GM18508 (cell line): Measurements from ENCODE around the gene SESTD1.
"Not testable (repeated sequence)": the region's sequence is repeated elsewhere in the genome, so short reads cannot be mapped to it uniquely, and the experiment has no call there.

Source experiments
- ATAC-seq: cut with Tn5 transposase; IDR thresholded peaks from one replicate; pipeline ENCODE4 v1.9.1; 2021; ENCODE audit warnings: moderate number of reproducible peaks; ENCODE audit not compliant: insufficient read depth, unreplicated experiment

Gene SESTD1

DNA sequence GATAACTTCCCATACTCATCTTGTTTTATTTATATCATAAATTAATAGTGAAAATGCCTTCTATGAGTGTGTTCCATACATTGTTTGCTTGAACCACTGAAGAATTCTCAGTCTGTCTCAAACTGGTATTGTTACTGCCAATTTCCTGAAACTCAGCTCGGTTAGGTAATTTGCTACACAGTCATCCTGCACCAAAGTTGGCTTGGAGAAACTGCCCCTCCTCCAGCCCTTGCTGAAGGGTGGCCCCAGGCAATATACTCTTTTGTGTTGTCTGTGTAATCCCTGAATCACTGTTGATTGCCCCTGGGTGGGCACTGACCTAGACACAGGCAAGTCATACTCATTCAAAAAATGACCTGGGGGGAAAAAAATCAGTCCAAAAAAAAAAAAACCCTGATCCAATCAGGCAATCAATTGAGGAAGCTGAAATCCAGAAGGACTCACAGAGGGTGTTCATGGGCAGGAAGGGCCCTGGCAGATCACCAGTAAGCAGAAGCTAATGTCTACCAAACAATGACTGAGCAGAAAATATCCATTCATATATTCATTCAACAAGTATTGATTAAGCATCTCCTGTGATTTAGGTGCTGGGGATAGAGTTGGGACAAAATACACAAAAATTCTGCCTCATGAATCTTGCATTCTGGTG is 3.8 kb upstream of the SESTD1 start:
- peak; percentile 47 for ATAC-seq

DNA sequence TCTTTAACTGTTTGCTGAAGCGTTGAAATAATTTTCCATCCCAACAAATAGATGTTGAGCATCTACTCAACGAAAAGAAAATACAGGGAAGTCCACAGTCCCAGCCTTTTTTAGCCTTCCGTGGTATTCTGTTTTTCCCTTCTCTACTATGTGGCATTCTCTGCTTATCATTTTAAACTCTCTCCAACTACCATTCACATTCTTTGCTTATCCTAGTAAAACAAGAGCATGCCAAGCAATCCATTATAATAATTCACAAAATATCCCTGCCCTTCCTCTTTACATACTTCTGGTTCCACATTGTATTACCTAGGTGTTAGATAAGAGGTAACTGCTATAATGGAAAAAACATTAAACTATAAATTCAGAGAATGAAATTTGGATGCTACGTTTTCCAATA is 1.6 kb upstream of the SESTD1 start:
- no peak for ATAC-seq

DNA sequence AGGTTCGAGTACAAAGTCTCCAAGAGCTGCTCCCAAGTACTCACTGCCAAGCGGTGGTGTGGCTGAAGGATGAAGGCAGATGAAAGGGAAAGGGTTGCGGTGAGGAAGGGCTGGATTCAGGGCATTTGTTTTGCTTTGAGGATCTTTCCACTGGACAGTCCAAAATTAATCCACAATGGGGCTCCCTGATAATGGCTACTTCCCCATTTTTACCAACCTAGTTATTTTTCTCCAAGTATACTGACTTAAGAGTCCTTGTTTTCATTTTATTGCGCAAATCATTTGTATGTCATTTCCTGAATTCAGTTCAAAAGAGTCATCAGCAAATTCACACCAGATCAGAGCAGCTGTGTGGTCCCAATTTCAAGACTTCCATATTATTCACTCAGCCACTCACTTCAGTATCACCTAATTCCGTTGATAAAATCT is 464 bp upstream of the SESTD1 start:
- no peak for ATAC-seq

DNA sequence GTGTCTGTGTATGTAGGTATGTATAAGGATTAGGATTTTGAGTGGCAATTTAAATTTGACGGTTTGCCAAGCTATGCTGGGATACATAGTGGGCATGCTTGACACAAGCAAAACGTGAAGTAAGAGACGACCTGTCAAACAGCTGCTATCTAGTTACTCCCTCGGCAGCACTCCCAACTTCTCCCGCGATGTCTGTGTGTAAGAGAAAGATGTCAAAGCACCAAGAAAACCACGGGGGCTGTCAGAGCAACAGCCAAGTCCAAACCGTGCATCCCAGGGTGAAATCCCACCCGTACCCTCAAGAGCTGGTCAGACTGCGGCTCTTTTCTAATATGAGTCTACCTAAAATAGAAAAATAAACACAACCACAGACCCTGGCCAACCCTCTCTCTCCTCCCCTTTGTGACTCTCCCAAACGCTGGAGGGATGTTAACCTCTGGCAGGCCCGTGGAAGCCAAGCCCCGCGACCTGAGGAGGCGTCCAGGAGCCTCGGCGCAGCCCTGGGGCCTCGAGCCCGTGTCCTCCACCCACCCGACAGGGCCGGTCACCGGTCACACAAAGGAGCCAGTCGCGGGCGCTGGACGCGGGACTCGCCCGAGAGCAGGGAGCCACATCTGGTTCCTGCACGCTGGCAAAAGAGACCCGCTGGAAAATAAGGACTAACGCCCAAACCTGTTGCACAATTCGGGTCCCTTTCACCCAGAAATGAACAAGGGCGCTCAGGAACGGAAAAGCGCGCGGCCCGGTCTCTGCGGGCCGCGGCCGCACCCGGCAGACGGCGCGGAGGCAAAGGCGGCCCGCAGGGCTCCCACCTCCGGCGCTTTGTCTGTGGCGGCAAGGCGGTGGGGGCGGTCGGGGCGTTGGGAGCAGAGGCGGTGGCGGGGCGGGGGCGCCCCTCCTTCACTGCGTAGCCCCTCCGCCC is 925 bp downstream of the SESTD1 start:
- ATAC-seq = no peak

DNA sequence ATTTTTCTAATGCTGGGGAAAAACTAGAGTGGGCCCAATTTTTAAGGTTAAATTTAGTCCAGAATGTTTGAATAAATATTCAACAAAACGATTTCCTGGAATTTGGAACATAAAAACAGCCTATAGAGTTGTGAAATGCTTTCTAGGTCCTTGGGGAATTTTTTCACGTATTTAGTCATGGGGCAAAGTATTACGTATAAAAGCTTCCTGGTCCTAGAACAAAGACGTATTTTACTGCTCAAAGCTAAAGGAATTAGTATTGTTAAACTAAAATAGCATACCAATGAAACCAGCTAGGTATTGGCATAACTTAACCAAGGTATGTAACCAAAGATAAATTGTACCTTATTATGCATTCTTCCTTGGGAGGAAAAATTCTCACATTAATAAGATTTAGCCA is 1.6 kb downstream of the SESTD1 start:
- ATAC-seq = no peak

DNA sequence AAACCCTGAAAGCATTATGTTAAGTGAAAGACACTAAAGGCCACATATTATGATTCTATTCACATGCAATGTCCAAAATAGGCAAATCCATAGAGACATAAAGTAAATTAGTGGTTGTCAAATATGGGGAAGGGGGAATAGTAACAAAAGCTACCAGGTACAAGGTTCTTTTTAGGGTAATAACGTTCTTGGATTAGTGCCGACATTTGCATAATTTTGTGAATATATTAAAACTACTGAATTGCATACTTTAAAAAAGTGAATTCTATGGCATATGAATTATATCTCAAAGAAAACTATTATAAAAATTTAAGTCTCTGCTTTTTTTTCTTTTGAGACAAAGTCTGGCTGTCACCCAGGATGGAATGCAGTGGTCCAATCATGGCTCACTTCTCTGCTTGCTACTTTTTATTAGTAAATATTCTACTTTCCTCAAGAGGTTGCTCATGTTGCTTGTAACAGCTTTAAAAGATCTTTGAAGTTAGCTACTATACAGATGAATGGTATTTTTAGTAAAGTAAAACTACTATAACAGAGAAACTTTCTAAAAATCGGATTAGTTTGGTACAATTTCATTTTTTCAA is 2.5 kb downstream of the SESTD1 start:
- ATAC-seq = no peak

DNA sequence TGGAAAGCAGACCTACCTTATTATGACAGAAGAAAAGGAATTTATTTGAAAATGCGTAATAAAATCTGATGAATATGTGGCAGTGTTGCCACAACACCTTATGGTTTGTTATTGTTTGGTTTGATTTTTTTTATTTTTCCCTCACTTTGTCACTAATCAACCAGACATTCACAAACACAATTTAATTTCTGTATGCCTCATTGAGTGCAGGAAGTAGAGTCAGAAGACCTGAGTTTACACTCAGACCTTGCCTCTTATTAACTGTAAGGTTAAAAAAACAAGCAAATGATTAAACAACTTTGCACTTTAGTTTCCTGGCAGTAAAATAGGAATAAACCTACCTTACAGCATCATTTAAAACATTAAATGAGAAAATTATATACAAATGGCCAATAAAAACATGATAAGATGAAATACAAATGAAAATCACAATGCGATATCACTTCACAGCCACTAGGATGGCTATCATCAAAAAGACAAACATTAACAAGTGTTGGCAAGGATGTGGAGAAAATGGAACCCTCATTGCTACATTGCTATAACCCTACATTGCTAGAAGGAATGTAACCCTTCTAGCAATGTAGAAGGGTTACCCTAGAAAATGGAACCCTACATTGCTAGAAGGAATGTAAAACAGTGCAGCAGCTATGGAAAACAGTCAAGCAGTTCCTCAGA is 3.3 kb downstream of the SESTD1 start:
- ATAC-seq = no peak

DNA sequence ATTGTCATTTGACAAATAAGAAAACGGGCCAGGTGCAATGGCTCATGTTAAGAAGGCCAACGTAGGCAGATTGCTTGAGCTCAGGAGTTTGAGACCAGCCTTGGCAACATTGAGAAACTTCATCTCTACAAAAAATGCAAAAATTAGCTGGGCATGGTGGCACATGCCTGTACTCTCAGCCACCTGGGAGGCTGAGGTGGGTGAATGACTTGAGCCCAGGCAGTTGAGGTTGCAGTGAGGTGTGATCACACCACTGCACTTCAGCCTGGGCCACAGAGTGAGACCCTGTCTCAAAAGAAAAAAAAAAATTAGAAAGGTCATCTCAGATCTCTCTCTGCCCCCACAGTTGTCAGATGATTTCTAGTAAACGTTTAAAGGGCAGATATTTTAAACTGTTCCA is 4.4 kb downstream of the SESTD1 start:
- ATAC-seq = no peak

DNA sequence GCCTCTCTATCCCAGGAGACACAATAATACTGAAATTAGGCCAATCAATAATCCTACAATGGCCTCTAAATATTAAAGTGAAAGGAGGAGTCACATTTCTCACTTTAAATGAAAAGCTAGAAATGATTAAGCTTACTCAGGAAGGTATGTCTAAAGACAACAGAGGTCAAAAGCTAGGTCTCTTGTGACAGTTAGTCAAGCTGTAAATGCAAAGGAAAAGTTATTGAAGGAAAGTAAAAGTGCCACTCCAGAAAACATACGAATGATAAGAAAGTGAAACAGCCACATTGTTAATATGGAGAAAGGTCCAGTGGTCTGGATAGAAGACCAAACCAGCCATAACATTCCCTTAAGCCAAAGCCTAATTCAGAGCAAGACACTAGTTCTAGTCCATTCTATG is 9.5 kb downstream of the SESTD1 start:
- ATAC-seq = peak; percentile 49

DNA sequence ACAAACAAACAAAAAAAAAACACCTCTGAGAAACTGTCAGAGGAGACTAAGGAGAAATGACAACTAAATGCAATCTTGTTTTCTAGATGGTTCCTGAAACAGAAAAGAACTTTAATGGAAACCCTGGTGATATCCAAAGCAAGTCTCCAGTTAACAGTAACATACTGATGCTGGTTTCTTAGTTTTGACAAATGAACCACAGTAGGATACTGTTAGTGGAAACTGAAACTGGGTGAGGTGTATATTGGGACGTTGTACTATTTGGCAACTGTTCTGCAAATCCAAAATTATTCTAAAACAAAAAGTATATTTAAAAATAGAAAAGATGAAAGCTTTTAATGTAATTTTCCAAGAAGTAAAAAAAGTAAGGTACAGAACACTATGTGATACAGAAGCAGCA is 11.4 kb downstream of the SESTD1 start:
- peak; percentile 46 for ATAC-seq

DNA sequence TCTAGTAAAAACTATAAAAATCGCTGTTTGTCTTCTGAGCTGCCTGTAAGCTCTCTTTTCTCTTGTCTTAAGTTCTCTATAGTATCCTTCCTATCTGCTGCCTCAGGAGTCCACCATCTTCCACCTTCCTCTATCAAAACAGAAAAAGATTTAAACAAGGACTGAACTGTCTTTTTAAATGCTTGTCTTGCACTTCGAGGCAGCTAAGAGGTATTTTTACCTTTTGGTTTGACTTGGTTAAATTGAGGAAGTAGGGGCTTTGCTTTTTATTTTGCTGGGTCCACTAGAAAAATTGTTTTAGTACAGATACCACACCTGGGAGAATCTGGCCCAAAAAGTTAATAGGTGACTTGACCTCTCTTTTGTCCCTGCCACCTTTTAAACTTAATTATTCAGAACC is 12.2 kb downstream of the SESTD1 start:
- no peak for ATAC-seq

DNA sequence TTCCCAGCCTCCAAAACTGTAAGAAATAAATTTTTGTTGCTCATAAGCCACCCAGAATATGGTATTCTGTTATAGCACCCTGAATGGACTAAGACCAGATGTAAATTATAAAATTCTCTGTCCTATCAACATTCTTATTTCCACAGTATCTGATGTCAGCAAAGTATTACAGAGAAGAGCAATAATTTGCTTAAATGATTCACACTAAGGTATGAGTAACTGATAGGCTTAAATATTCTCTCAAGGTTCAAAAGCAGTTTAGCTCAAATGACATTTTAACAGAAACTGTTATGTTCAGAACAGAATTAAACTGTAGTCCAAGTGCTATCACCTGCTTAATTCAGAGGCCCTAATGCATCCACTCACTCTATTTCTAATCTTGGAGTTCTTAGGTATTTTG is 12.8 kb downstream of the SESTD1 start:
- ATAC-seq = no peak

DNA sequence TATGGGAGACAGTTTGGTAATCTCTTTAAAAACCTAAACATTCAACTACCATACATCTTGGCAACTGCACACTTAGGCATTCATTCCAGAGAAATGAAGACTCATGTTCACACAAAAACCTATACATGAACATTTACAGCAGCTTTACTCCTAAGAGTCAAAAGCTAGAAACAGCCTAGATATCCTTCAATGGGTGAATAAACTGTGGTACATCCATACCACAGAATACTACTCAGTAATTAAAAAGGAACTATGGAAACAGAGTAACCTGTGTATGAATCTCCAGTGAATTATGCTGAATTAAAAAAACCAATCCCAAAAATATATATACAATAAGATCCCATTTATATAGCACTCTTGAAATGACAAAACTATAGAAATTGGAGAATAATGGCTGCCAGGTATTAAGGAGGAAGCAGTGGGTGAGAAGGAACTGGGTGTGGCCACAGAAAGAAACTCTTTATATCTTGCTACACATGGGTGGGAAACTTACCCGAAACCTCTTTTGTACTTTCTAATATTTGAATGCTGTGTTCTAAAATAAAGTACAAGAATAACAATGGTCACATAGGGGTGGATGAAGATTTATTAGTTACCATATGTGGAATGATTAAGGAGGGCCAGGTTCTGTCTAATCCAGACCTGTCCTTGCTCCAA is 13.7 kb downstream of the SESTD1 start:
- ATAC-seq = no peak

DNA sequence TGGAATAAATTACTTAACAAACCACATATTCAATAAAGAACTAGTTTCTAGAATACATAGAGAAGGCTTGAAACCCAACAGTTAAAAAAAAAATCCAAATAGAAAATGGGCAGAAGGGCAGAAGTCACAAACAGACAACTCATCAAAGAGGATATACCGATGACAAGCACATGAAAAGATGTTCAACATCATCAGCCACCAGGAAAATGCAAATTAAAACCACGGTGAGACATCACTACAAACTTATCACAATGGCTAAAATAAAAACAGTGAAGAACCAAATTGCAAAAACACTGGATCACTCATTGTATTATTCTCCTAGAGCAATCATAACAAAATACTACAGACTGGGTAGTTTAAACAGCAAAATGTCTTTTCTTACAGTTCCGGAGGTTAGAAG is 14.5 kb downstream of the SESTD1 start:
- ATAC-seq = no peak

DNA sequence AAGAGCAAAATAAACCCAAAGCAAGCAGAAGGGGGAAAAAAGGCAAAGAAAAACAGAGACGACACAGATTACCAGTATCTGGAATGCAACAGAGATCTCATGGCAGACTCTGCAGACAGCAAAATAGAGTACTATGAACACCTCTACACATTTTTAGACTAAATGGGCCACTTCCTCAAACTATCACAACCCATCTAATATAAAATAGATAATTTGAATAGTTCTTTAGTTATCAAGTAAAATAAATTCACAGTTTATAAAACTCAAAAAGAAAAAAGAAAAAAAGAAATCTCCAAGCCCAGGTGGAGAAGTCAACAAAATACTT is 16.6 kb downstream of the SESTD1 start:
- no peak for ATAC-seq

DNA sequence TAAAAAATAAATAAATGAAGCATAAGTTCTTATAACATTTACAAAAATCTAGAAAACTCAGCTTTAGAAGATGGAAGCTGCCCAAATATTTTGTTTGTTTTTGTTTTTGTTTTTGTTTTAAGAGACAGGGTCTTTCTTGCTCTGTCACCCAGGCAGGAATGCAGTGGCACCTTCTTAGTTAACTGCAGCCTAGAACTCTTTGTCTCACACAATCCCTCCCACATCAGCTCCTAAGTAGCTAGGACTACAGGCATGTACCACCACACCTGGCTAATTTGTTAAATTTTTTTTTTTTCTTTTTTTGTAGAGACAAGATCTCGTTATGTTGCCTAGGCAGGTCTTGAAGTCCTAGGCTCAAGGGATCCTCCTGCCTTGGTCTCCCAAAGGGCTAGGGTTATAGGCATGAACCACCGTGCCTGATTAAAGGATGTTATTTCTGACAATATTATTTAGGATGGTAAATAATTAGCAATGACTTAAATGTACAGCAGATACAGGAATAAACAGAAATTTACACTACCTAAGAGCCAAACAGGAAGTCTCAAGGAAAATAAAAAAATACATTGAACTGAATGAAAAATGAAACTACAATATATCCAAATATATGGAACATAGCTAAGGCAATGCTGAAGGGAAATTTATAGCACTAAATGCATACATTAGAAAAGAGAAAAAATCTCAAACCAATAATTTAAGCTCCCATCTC is 17.2 kb downstream of the SESTD1 start:
- ATAC-seq = no peak

DNA sequence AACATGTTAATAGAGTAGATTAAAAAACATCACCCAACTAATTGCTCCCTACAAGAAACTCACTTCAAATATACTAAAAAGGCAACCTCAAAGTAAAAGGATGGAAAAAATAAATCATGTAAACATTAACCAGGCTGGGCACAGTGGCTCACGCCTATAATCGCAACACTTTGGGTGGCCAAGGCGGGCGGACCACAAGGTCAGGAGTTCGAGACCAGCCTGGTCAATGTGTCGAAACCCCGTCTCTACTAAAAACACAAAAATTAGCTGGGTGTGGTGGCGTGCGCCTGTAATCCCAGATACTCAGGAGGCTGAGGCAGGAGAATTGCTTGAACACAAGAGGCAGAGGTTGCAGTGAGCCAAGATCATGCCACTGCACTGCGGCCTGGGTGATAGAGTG is 18.8 kb downstream of the SESTD1 start:
- ATAC-seq = not testable (repeated sequence)

DNA sequence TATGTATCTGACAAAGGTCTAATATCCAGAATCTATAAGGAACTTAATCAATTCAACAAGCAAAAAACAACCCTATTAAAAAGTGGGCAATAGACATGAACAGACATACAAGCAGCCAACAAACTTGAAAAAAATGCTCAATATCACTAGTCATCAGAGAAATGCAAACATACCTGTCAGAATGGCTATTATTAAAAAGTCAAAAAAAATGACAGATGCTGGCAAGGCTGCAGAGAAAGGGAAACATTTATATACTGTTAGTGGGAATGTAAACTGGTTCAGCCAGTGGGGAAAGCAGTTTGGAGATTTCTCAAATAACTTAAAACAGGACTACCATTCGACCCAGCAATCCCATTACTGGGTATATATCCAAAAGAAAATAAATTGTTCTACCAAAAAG is 21.6 kb downstream of the SESTD1 start:
- ATAC-seq = no peak

DNA sequence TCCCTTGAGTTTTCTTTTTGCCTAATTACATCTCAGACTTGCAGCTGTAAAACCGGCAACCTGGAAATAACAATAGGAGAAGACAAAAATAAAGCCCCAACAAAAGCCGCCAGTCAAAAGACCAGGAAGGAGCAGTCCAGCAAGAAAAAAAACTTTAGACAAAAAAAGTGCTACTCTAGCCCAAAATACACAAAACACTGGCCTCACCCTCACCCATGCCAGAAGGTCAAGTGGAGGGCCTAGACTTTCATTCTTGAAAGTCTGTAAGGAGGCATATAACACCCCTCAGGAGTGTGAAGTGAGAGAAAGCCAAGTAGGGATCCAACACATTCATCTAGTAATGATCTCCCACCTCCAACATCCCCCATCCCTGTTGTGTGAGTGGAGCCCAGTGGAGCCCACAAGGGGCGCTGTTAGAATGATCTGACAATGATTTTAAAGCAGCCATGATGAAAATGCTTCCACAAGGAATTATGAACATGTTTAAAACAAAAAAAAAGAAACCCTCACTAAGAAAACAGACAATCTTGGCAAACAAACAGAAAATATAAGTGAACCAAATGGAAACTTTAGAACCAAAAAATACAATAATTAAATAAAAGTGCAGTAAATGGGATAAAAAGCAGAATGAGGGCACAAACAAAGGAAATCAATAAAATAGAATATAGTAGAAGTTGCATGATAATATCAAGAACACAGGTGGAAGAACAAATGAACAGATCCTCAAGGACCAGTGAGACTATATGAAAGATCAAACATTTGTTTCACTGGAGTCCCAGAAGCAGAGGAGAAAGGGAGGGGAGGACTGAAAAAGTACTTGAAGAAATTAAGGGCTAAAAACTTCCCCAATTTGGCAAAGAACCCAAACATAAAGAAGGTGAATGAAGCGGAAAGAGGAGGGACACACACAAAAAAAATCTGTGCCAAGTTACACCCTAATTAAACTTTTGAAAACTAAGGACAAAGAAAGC is 23.9 kb downstream of the SESTD1 start:
- no peak for ATAC-seq
